Measurements from ENCODE around the gene CLN5. TPM values are rescaled to one million over a fixed set of nuclear protein-coding genes. Genes with fewer than 3 reads are reported as not detected.

CLN5 gene
- total and polyA plus RNA-seq, 2 of the 13 experiments (the other 11 are each of a cell fraction or from before 2014, with no cell fraction given): 10.1 to 13.7 TPM

DNA sequence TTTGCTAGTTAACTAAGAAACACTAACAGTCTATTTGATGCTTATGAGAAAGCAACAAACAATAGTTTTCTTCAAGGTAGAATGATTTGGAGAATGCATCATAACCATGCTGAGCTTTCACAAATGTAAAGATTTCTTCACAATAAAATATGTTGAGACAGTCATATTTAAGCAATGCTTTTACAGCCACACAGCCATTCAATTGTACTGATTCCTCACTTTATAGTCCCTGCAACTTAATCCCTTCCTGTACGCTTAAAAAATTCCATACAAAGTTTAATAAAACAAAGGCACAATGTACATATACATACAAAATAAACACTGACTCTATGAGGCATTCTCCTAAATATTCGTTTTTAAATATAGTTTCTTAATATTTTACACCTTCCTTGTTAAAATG is 48.2 kb upstream of the CLN5 start (continued):
- TF ChIP-seq ZNF784 (CRISPR knock-in tag; IDR thresholded peaks at IDR 0.05; ENCODE audit: borderline replicate concordance): no peak

DNA sequence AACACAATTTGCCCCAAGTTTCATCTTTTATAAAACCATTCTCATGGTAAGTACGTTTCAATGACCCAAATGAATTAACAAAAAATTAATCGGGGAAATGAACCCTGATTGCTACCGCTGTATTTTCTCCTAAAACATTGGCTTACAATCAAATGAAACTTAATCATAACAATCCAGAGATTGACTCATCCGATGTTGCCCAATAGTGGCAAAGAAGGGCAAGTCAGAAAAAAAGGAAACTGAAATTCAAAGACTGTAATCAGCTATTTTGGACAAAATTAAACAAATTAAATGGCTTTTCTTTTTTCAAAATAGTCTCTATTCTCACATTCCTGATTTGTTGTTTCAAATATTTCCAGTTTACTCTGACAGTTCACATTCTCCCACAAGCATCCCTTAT is 47.4 kb upstream of the CLN5 start:
- ChIA-PET POLR2A (no interaction called here), CTCF (ENCODE audit: low intra/inter-chr PET ratio, low total read pairs) (no interaction called here)
- no TSS peak for BruUV-seq (replicated peaks)
- Histone ChIP-seq H3K79me2 (ENCODE audit: insufficient read depth, low read length) (no peaks in the 10 kb centered on the region), H3K9ac (ENCODE audit: insufficient read depth, low read depth, low read length) (no peak overlapping the region), H3K4me3 (replicated peaks in 1 of 3; ENCODE audit: insufficient read depth in 1 of 3, low read depth in 2 of 3, low read length in 3 of 3) (no peak overlapping the region), H3K36me3 (replicated peaks in 1 of 2; ENCODE audit: control insufficient read depth in 1 of 2, insufficient read depth in 2 of 2, low read length in 2 of 2) (no peaks in the 10 kb centered on the region), H2AFZ (ENCODE audit: low read length) (no peak overlapping the region), H3K27ac (ENCODE audit: extremely low read length, insufficient read depth, low read length) (no peak overlapping the region), H3K4me1 (ENCODE audit: insufficient read depth, low read length) (no peaks in the 10 kb centered on the region), H3K4me2 (ENCODE audit: low read depth, low read length) (no peak overlapping the region), H4K20me1 (ENCODE audit: insufficient read depth, low read length) (no peaks in the 10 kb centered on the region), H3K9me3 (ENCODE audit: low read length) (no peaks in the 10 kb centered on the region), H3K27me3 (ENCODE audit: control insufficient read depth in 1 of 2, insufficient read depth in 2 of 2, low read length in 2 of 2) (0 out of 5 replicates have a peak, but pooled peaks cover 0 to 4% of the 10 kb centered on the region in 2 experiments)
- 40% methylated on average over 4 of the region's 4 CpGs for WGBS (ENCODE audit: low lambda C conversion rate)
- in situ Hi-C loops (cut with HindIII; ENCODE audit: extremely low pct_ligation_motif_present, low pct_unique_long_range_greater_than_20kb) (no loop called here), intact Hi-C loops (cut with micrococcal nuclease; ENCODE audit: unreplicated experiment) (no loop called here)
- ATAC-seq (no peak), FAIRE-seq (no peak), DNase-seq (ENCODE audit: low spot score) (no peak)
- TF ChIP-seq SMARCC2 (IDR thresholded peaks at IDR 0.05) (no peak), ZNF430 (CRISPR knock-in tag; IDR thresholded peaks at IDR 0.05) (no peak), TBP (CRISPR knock-in tag; IDR thresholded peaks at IDR 0.05) (no peak), TBL1XR1 (IDR thresholded peaks at IDR 0.05; ENCODE audit: borderline replicate concordance, low read length, partially characterized antibody) (no peak), RNF219 (CRISPR knock-in tag; IDR thresholded peaks at IDR 0.05) (no peak)
- TF ChIP-seq, protein P1, sequence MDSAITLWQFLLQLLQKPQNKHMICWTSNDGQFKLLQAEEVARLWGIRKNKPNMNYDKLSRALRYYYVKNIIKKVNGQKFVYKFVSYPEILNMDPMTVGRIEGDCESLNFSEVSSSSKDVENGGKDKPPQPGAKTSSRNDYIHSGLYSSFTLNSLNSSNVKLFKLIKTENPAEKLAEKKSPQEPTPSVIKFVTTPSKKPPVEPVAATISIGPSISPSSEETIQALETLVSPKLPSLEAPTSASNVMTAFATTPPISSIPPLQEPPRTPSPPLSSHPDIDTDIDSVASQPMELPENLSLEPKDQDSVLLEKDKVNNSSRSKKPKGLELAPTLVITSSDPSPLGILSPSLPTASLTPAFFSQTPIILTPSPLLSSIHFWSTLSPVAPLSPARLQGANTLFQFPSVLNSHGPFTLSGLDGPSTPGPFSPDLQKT (CRISPR knock-in tag; IDR thresholded peaks at IDR 0.05; ENCODE audit: borderline replicate concordance): no peak

Measured in HepG2 (cell line).